ENCODE data around the gene PLEKHH2. TPM values are rescaled to one million over a fixed set of nuclear protein-coding genes. Genes with fewer than 3 reads are reported as not detected.

Gene PLEKHH2
- total and polyA plus RNA-seq, 2 of the 13 experiments (the other 11 are each of a cell fraction or from before 2014, with no cell fraction given): 1.1 to 3.0 TPM

DNA sequence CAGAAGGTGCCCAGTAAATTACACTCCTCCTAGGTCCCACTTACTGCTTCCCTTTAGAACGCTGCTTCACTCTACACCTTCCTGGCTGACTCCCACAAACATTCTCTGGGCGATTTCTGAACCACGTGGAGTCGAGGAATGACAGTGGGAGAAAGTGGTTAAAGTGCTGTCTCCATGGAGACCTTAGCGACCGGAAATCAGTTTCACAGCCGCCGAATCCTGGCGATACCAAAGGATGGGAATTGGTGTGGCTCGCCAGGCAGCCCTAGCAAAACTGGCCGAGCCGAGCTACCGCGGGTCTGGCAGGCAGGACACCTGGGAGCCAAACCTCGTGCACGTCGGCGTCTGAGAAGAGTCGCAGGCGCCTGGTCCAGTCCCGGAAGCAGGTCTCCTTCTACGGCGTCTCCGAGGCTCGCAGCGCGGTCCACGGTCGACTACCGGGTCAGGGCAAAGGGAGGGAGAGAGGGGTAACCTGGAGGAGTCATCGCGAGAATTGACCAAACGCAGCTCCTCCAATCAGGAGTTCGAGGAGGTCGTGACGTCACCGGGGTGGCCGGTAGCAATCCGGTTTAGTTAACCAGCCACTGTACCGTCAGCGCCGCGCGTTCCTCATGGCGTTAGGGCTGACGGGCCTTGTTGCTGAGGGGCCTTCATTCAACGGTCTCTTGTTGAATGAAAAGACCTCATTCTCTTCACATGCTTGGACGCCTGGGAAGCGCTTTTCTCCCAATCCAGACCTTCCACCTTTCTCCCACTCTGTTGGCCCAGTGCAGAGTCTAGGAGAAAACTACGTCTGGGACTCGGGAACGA lies 41.3 kb upstream of the PLEKHH2 start, which contains the start of gene THADA (continued):
- TF ChIP-seq, protein P1, sequence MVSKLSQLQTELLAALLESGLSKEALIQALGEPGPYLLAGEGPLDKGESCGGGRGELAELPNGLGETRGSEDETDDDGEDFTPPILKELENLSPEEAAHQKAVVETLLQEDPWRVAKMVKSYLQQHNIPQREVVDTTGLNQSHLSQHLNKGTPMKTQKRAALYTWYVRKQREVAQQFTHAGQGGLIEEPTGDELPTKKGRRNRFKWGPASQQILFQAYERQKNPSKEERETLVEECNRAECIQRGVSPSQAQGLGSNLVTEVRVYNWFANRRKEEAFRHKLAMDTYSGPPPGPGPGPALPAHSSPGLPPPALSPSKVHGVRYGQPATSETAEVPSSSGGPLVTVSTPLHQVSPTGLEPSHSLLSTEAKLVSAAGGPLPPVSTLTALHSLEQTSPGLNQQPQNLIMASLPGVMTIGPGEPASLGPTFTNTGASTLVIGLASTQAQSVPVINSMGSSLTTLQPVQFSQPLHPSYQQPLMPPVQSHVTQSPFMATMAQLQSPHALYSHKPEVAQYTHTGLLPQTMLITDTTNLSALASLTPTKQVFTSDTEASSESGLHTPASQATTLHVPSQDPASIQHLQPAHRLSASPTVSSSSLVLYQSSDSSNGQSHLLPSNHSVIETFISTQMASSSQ (IDR thresholded peaks at IDR 0.05; ENCODE audit: low read depth): peak; percentile 68
- TF ChIP-seq, protein P1 (CRISPR knock-in tag; IDR thresholded peaks at IDR 0.05; ENCODE audit: borderline replicate concordance): peak; percentile 72
- TF ChIP-seq RFX3 (CRISPR knock-in tag; IDR thresholded peaks at IDR 0.05): peak; percentile 82
- TF ChIP-seq MED8 (CRISPR knock-in tag; IDR thresholded peaks at IDR 0.05; ENCODE audit: insufficient replicate concordance): no peak
- peak; percentile 77 for TF ChIP-seq FOSL2 (CRISPR knock-in tag; IDR thresholded peaks at IDR 0.05)
- no peak for TF ChIP-seq ZNF850 (CRISPR knock-in tag; conservative IDR thresholded peaks at IDR 0.05)
- TF ChIP-seq, protein P2, sequence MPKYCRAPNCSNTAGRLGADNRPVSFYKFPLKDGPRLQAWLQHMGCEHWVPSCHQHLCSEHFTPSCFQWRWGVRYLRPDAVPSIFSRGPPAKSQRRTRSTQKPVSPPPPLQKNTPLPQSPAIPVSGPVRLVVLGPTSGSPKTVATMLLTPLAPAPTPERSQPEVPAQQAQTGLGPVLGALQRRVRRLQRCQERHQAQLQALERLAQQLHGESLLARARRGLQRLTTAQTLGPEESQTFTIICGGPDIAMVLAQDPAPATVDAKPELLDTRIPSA (CRISPR knock-in tag; IDR thresholded peaks at IDR 0.05; ENCODE audit: borderline replicate concordance): no peak
- TF ChIP-seq ZNF362 (CRISPR knock-in tag; IDR thresholded peaks at IDR 0.05; ENCODE audit: borderline replicate concordance): peak; percentile 70; the same call in 1 of the 2 replicates
- TF ChIP-seq GTF2F1 (IDR thresholded peaks at IDR 0.05; ENCODE audit: low read length): peak; percentile 85
- TF ChIP-seq, protein P3, sequence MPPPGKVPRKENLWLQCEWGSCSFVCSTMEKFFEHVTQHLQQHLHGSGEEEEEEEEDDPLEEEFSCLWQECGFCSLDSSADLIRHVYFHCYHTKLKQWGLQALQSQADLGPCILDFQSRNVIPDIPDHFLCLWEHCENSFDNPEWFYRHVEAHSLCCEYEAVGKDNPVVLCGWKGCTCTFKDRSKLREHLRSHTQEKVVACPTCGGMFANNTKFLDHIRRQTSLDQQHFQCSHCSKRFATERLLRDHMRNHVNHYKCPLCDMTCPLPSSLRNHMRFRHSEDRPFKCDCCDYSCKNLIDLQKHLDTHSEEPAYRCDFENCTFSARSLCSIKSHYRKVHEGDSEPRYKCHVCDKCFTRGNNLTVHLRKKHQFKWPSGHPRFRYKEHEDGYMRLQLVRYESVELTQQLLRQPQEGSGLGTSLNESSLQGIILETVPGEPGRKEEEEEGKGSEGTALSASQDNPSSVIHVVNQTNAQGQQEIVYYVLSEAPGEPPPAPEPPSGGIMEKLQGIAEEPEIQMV (CRISPR knock-in tag; IDR thresholded peaks at IDR 0.05; ENCODE audit: low read depth): peak; percentile 92; the same call in 1 of the 2 replicates
- TF ChIP-seq TSC22D2 (CRISPR knock-in tag; IDR thresholded peaks at IDR 0.05; ENCODE audit: borderline replicate concordance): peak; percentile 87; the same call in 1 of the 2 replicates
- TF ChIP-seq NCOA1 (CRISPR knock-in tag; IDR thresholded peaks at IDR 0.05): 0 out of 2 replicates have a peak, but pooled peaks have one; percentile 64
- TF ChIP-seq, protein P4, sequence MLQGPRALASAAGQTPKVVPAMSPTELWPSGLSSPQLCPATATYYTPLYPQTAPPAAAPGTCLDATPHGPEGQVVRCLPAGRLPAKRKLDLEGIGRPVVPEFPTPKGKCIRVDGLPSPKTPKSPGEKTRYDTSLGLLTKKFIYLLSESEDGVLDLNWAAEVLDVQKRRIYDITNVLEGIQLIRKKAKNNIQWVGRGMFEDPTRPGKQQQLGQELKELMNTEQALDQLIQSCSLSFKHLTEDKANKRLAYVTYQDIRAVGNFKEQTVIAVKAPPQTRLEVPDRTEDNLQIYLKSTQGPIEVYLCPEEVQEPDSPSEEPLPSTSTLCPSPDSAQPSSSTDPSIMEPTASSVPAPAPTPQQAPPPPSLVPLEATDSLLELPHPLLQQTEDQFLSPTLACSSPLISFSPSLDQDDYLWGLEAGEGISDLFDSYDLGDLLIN (CRISPR knock-in tag; IDR thresholded peaks at IDR 0.05; ENCODE audit: borderline replicate concordance): peak; percentile 93; the same call in 1 of the 2 replicates
- peak; percentile 95 for TF ChIP-seq DMAP1 (CRISPR knock-in tag; IDR thresholded peaks at IDR 0.05)
- peak; percentile 69; the same call in 1 of the 2 replicates for TF ChIP-seq CBX5 (CRISPR knock-in tag; IDR thresholded peaks at IDR 0.05; ENCODE audit: borderline replicate concordance)
- 0 out of 2 replicates have a peak, but pooled peaks have one; percentile 7 for TF ChIP-seq ZNF121 (CRISPR knock-in tag; IDR thresholded peaks at IDR 0.05)
- TF ChIP-seq PCBP1 (IDR thresholded peaks at IDR 0.05; ENCODE audit: borderline replicate concordance, low read depth, low read length): 0 out of 2 replicates have a peak, but pooled peaks have one; percentile 75
